ENCODE data around the gene ESYT1.

The ESYT1 gene

DNA sequence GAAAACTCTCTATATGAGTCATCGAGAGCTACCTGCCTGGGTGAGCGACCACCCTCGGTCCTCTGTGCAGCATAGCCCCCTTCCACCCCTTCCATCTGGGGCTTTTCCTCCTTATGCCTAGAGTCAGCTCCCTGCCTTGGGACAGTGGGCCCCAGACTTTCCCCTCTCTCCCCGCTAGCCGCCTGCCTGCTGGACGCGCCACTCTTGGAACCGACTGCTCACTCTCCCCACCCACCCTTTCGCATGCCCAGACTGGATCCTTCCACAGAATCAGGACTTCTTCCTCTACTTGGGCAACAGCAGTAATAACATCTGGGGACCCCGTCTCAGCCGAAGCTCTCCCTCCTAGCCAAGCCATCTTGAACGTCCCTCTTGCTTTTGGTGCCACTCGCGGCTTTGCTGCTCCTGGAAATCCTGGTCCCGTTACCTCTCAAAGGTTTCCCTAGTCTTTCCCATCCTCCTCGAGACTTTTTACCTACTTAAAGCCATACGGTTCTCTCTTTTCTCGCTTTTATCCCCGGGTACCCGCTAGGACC, 671 bp downstream of the ESYT1 start:
- no peak for DNase-seq (ENCODE audit: low read depth)

DNA sequence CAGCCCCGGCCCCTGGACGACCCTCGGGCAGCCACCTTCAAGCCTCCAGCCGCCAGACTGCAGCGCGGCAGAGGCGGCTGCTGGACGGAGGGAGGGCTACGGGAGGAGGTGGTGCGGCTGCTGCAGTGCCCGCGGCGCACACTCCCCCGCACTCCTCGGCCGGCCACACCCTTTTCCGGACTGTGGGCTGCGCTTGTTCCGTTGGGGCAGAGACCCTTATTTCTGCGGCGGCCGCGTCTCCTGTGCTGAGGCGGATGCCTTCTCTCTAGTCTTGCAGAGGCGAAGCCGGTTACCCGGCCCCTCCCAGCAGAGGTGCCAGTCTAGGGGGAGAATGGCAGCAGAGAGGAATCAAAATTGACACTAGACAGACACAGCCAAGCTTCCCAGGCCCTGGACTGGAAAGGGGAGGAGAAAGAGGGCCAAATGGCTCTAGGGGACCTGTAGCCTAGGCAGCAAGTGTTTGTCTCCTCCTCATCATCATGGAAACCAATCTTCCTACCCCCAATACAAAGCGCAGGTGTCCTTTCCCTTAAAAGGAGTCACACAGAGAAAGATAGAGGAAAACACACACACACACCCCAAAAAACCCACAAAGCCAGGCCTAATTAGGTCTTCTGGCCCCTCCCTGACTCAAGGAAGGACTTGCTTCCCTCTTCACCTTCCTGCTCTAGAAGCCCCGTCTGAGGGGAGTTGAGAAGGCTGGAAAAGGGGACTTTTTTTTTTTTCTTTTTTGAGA, 1.3 kb downstream of the ESYT1 start:
- peak; percentile 67 for DNase-seq (ENCODE audit: low read depth)

DNA sequence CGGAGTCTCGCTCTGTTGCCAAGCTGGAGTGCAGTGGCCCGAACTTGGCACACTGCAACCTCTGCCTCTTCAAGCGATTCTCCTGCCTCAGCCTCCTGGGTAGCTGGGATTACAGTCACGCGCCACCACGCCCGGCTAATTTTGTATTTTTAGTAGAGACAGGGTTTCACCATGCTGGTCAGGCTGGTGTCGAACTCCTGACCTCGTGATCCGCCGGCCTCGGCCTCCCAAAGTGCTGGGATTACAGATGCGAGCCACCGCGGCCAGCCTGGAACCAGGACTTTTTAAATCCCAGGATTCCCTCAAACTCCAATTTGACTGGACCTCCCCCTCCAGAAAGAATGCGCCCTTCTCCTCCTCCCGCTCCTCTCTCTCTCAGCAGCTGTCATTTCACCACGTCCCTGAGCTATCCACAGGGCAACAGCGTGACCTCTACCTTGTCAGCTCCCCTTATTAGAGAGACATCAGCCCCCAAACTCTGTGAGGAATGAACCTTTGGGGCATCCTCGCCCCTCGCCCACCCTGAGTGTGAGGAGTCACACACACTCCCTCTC, 2.0 kb downstream of the ESYT1 start:
- no peak for DNase-seq (ENCODE audit: low read depth)

DNA sequence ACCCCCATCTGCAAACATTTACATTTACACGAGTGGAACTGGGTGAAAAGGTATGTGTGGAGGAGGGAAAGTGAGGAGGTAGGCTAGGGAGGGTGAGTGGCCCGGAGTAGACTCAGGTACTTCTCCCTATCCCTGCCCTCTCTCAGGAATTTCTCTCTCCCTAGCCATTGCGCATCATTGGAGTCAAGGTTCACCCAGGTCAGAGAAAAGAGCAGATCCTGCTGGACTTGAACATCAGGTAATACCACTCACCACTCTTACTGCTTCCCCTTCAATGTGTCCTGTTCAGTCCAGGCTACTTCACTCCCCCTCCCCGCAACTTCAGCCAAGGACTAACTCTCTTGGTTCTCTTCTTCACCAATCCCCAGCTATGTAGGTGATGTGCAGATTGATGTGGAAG, 2.8 kb downstream of the ESYT1 start:
- DNase-seq (ENCODE audit: low read depth) = no peak

DNA sequence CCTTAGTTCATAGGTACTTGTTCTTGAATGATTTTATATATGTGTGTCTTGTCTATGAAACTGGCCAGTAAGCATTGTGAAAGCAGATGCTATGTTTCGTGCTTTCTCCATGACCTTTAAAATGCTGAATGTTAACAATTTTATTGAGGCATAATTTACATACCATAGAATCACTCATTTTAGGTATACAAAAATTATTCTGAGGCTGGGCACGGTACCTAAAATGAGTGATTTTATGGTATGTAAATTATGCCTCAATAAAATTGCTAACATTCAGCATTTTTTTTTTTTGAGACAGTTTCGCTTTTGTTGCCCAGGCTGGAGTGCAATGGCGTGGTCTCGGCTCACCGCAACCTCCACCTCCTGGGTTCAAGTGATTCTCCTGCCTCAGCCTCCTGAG, 6.8 kb downstream of the ESYT1 start:
- no peak for DNase-seq (ENCODE audit: low read depth)

DNA sequence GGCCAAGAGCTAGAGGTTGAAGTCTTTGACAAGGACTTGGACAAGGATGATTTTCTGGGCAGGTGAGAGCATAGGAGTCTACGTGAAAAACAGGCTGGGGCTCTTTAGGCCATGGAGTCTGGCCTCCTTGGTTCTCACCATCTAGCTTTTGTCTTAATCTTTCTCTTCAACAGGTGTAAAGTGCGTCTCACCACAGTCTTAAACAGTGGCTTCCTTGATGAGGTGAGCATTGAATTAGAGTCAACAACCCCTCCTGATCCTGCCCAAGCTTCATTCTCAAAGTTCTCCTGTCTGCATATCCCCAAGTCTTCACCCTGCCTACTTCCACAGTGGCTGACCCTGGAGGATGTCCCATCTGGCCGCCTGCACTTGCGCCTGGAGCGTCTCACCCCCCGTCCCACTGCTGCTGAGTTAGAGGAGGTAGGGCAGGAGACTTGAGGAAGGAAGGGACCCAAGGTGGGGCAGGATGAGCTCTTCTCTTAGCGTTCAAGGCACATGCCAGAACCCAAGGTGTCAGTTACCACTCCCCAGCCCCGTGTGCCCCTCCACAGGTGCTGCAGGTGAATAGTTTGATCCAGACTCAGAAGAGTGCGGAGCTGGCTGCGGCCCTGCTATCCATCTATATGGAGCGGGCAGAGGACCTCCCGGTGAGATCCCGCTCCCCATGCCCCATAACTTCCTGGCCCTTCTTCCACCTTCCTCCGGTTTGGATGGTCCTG, 9.9 kb downstream of the ESYT1 start:
- no peak for DNase-seq (ENCODE audit: low read depth)

DNA sequence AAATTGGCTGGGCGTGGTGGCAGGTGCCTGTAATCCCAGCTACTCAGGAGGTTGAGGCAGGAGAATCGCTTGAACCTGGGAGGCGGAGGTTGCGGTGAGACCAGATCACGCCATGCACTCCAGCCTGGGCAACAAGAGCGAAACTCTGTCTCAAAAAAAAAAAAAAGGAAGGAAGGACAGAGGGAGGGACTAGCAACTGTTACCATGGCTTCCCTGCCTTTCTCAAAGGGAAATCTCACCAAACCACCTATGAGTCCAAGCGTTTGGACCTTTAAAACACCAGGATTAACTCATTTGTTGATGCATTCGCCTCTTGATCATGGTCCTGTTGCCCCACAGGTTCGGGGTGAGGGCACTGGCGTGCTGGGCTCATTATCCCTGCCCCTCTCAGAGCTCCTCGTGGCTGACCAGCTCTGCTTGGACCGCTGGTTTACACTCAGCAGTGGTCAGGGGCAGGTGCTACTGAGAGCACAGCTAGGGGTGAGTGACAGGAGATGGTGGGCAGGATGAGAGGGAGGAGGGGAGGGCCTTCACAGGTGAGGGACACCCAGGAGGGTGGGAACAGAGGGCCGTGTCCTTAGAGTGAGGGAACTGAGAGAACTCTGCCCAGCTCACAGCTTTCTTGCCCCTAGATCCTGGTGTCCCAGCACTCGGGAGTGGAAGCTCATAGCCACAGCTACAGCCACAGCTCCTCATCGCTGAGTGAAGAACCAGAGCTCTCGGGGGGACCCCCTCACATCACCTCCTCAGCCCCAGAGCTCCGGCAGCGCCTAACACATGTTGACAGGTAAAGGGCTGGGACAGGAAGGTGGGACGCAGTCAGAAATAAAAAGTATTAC, 14.1 kb downstream of the ESYT1 start:
- no peak for DNase-seq (ENCODE audit: low read depth)

DNA sequence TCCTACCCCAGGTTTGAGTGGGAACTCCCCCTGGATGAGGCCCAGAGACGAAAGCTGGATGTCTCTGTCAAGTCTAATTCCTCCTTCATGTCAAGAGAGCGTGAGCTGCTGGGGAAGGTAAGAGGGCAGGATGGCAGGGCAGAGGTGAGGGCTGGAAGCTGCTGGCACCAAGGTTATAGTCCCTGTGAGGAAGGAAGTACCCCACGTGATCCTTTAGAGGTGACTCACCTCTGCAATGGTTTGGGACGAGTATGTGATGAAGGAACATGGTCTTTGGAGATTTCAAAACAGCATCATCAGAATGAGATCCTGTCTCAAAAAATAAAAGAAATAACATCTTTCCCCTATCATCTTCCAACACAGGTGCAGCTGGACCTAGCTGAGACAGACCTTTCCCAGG, 15.2 kb downstream of the ESYT1 start:
- no peak for DNase-seq (ENCODE audit: low read depth)

DNA sequence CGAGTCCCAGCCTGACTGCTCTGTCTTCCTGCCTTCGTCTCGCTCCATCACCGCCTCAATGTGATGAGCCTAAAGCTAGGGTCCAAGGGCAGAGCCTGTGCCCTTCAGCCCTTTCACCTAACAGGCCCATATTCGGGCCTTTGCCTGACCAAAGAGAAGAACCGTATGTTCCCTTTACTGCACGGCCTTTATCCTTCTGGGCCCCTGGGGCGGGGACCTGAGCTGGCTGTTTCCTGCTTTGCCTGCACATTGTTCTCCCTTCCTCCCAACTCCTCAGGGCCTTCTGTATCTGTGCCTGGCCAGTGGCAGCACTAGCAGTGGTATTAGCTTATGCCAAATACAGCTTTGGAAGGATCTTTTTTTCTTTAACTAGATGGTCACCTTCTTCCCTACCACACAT, 15.8 kb downstream of the ESYT1 start:
- no peak for DNase-seq (ENCODE audit: low read depth)

DNA sequence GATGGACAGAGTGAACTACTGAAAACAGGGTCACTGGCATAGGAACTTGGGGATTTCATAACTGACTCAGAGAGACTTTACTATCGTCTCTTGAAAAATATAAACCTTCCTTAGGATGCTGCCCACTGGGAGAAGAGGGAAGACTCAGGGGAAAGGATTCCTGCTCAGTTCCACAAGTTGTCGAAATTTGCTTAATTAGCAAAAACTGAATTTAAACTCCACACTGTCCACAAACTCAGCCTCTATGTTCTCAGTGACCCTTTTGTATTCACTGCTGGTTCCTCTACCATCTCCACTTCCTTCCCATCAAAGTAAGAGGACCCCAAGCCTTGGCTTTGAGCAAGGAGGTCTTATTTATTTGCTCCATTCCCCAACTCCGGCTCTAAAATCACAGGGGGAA, 17.1 kb downstream of the ESYT1 start:
- no peak for DNase-seq (ENCODE audit: low read depth)

DNA sequence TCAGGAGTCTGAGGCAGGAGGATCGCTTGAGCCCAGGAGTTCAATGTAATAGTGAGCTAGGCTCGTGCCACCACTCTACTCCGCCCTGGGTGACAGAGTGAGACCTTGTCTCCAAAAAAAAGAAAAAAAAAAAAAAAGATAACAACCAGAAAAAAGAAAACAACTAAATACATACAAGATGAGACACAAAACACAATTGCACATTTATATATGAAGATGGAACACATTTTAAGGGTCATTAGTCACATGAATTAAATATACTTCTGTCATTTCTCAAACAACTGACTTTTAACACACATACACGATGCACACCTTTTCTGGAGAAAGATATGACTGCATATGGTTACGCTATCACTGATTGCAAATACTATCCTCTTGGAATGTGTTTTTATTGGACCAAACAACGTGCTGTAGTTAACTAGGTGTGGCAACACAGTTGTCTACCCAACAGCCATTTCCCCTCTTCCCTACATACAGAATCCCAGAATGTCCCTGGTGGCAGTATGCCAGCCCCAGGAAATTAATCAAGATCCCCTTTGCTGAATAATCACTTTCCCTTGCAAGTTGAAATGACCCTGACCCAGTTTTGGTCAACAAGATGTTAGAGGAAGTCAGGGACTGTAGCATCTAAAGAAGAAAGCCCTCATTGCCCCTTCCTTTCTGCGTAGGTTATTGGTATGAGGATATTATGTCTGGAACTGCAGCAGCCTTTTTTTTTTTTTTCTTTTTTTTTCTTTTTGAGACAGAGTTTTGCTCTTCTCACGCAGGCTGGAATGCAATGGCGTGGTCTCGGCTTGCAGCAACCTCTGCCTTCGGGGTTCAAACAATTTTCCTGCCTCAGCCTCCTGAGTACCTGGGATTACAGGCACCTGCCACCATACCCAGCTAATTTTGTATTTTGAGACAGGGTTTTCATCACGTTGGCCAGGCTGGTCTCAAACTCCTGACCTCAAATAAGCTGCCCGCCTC, 18.7 kb downstream of the ESYT1 start:
- DNase-seq (ENCODE audit: low read depth) = no peak

DNA sequence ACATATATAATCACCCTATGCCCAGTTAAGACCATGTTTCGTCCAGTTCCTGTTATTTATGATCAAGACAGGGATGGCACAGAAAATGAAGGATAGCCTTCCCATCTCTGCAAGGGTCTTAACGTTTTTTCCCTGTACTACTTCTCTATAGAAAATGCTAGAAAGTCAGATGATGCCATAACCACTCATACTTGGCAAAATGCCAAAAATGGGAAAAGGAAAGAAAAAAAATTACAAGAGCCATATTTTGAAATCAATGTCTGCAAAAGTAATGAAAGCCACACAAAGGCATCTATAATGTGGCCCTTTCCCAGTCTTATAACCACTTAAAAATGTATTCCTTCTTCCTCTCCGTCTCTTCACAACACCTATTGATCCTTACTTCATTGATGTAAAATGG, 22.5 kb downstream of the ESYT1 start:
- no peak for DNase-seq (ENCODE audit: low read depth)

DNA sequence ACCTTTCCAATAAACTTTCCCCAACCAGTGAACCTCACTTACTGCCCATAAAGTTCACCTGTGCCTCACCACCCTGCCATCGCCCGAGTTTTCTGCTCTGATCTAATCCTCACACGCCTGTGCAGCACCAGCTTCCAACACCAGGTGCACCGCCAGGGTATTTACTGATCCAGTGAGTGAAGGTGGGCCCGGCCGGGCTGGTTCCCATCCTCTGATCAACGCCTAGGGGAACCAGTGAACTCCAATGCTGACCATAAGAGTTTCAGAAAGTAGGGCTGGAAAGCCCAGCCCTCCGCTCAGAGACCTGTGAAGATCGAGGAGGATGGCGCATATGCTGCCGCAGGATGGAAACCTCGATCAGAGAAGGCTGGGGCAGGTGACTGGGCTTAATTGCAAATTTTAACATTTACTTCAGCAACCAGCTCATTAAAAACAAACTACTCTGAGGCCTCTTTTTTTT, 23.6 kb downstream of the ESYT1 start:
- peak; percentile 42 for DNase-seq (ENCODE audit: low read depth)

DNA sequence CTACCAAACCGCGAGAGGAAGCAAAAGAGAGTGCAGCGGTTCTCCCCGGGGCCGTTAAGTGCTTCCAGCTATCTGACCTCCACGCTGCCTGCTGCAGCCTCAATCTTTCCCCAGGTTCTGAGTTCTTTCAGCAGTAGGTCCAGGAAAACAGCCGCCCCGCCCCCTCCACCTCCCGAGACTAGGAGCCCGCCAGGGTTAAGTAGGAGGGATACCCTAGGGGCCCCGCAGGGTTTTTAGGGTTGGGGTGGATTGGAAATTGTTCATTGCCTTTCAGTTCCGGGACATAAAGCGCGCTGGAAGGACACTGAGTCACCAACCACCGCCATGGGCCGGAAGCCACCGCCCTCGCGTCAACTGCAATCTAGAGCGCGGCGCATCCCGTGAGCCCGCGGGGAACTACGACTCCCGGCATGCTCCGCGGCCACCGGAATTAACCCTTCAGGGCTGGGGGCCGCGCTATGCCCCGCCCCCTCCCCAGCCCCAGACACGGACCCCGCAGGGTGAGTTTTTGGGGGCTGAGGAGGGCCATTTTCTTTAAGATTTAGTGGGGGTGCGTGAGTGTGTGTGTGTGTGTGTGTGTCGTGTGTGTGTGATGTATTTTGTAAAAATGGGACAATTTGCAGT, 24.2 kb downstream of the ESYT1 start, which contains the start of gene MYL6B:
Gene MYL6B (plus strand): TSS at position 456 of the 624 bp plus-strand sequence. CDS start 1,332 bp downstream, outside the sequence.
- peak; percentile 93 for DNase-seq (ENCODE audit: low read depth)

DNA sequence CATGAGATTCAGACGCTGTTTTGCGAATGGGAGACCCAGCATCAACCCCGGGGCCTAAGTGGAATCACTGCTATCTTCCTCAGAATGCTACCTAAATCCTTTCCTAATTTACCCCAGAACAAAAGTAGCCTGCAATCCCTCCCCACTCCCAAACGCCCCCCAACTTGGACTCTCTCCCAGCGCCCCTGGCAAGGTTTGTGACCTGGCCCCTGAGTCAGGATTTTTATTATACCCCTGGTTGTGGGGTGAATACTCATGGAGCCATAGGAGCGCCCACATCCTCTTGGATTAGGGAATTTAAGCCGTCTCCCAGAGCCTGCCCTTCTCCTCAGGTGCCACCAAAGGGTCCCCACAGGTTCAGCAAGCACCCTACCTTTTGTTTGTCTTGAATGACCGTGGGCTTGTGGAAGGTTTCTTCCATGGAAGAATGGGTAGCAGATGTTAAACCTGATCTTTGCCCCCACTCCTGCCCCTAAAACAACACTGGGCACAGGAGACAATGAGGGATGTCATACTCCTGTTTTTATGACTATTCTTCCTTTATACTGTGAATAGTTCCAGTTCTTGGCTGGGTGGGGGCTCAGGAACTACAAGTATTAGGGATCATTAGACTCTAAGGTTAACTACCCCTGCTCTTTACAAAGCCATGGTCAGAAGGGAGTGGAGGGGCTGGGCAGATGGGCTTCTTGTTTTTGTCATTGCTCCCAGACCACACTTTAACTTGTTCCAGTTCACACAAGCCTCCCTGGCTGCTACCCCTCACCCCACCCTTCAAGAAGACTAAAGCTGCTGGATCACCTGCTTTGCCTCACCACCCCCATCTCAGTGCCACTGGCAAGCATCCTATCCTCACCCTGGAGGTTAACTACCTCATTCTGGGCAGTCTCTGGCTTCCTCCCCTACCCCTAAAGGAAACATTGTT, 24.9 kb downstream of the ESYT1 start:
- no peak for DNase-seq (ENCODE audit: low read depth)

DNA sequence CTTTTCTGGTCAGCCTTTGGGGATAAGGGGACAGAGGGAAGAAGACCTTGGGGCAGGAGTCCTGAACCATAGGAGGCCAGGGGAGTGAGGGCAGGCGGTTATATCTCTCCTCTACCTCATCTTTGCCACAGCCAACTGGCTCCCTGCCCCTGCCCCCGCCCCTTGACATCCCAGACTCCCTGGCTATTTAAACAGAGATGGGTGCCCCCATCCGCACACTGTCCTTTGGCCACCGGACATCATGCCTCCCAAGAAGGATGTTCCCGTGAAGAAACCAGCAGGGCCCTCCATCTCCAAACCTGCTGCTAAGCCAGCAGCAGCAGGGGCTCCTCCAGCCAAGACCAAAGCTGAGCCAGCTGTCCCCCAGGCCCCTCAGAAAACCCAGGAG, 25.6 kb downstream of the ESYT1 start:
- no peak for DNase-seq (ENCODE audit: low read depth)

DNA sequence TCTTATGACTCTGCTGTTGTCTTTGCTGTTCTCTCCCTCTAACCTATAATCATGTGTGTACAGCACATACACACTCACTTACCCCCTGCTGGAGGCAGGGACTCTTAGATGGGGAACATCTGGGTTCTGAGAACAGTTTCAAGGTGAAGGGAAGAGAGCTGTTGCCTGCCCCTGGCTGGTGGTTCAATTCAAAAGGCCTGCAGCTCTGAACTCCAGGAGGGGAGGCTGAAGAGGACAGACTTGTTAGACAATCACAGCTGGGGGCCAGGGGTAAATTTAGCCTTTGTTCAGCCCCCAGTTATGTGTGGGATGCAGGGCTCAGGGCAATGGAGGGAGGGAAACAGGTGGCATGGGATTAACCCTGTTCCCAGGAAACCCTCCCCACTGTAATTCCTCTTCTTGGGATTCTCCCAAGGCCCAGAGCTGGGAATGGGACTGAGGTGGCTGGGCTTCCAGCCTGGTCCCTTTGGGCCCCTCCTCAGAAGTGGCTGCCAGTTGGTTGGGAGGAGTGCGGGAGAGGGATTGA, 26.2 kb downstream of the ESYT1 start:
- no peak for DNase-seq (ENCODE audit: low read depth)

DNA sequence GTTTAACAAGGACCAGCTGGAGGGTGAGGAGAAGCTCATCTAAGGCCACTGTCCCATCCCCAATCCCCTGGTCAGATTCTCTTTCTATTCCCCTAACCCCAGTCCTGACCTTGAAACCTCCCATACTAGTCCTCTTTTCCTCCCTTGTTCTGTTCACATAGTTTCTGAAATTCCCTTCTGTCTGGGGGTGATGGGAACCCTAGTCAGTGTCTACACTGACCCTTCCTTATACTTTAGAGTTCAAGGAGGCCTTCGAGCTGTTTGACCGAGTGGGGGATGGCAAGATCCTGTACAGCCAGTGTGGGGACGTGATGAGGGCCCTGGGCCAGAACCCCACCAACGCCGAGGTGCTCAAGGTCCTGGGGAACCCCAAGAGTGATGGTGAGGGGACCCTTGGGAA, 26.8 kb downstream of the ESYT1 start:
- no peak for DNase-seq (ENCODE audit: low read depth)

DNA sequence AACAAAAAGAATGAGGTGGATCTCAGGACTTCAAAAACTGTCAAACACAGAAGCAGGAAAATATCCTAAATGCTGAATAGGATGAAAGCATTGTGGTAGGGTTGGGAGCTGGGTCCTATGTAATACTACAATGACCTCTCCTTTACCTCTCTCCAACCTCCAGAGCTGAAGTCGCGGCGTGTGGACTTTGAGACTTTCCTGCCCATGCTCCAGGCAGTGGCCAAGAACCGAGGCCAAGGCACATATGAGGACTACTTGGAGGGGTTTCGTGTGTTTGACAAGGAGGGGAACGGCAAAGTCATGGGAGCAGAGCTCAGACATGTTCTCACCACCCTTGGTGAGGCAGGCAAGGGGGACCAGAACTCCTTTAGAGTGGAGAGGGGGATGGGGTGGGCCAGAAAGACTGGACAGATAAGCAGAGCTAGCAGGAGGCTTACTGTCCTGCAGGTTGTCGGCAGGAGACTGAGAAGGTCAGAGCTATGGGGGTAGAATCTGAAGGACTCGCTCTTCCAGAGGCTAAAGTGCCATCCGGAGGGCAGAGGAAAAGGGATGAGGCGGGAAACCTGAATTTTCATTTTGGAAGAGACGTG, 27.3 kb downstream of the ESYT1 start:
- DNase-seq (ENCODE audit: low read depth) = no peak

Measured in stimulated activated CD8-positive, alpha-beta memory T cell treated with anti-CD3 and anti-CD28 coated beads, Interleukin-4, amount 100 ng/mL, for 24 hours (primary cell).